Lower lobe of right lung (tissue), 2 donors: ENCODE measurements around the gene AUTS2. TPM values are rescaled to one million over a fixed set of nuclear protein-coding genes. Genes with fewer than 3 reads are reported as not detected.

ENCODE experiments used
- ATAC-seq, 2 donors: fragments of 200-7000 bp; cut with Tn5 transposase; one replicate each; pipeline ENCODE4 v1.9.1; 2020 to 2022; ENCODE audit warnings: mild to moderate bottlenecking in 2 of 2, moderate library complexity in 2 of 2
- DNase-seq: peaks from one replicate; pipeline ENCODE4 v3.0.0-alpha.2; 2020
- H3K27ac ChIP-seq: fragments of 200-600 bp; one replicate; pipeline ENCODE4 v1.8.0; 2022
- H3K27me3 ChIP-seq: fragments of 200-600 bp; one replicate; pipeline ENCODE4 v1.8.0; 2022; ENCODE audit warnings: low read depth
- H3K36me3 ChIP-seq: fragments of 200-600 bp; one replicate; pipeline ENCODE4 v1.8.0; 2022; ENCODE audit warnings: mild to moderate bottlenecking
- H3K4me1 ChIP-seq: fragments of 200-600 bp; one replicate; pipeline ENCODE4 v1.8.0; 2022
- H3K4me3 ChIP-seq: fragments of 200-600 bp; one replicate; pipeline ENCODE4 v1.8.0; 2022; ENCODE audit warnings: mild to moderate bottlenecking
- H3K9me3 ChIP-seq: fragments of 200-600 bp; one replicate; pipeline ENCODE4 v1.8.0; 2022
- intact Hi-C: fragments of 100-400 bp; cut with DNase I; formaldehyde crosslinking; loops from one replicate; pipeline ENCODE4 v1.11.0; 2022
- total RNA-seq: library from RNA; stranded (reverse); fragmentation: NEBNext Ultra II Directional; extraction: Animal tissue kit (Norgen Biotek cat#: 25700); gene quantifications from one replicate; pipeline ENCODE4 v1.2.1, GENCODE V29; 2021
- TF ChIP-seq, protein P1 (sequence below): fragments of 200-600 bp; IDR thresholded peaks from one replicate; pipeline ENCODE4 v1.8.0; 2022; ENCODE audit warnings: antibody characterized with exemption, mild to moderate bottlenecking
- donor health status: DM: no; HTN: yes; CAD: no; lungs with severe emphysema.

The AUTS2 gene
- total RNA-seq, 1 donor from 2014 or later: 45.7 TPM

GRCh38 chr7:70325509-70326101, 727.3 kb downstream of the AUTS2 start:
- Histone ChIP-seq H3K9me3 (no peaks in the 10 kb centered on the region), H3K4me3 (no peak overlapping the region), H3K4me1 (no peaks in the 10 kb centered on the region), H3K27me3 (no peaks in the 10 kb centered on the region), H3K36me3 (no peaks in the 10 kb centered on the region), H3K27ac (no peak overlapping the region)
- TF ChIP-seq, protein P1, sequence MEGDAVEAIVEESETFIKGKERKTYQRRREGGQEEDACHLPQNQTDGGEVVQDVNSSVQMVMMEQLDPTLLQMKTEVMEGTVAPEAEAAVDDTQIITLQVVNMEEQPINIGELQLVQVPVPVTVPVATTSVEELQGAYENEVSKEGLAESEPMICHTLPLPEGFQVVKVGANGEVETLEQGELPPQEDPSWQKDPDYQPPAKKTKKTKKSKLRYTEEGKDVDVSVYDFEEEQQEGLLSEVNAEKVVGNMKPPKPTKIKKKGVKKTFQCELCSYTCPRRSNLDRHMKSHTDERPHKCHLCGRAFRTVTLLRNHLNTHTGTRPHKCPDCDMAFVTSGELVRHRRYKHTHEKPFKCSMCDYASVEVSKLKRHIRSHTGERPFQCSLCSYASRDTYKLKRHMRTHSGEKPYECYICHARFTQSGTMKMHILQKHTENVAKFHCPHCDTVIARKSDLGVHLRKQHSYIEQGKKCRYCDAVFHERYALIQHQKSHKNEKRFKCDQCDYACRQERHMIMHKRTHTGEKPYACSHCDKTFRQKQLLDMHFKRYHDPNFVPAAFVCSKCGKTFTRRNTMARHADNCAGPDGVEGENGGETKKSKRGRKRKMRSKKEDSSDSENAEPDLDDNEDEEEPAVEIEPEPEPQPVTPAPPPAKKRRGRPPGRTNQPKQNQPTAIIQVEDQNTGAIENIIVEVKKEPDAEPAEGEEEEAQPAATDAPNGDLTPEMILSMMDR: no peak
- ATAC-seq (no peak), DNase-seq (no peak)
- intact Hi-C loops: no loop called here

DNA sequence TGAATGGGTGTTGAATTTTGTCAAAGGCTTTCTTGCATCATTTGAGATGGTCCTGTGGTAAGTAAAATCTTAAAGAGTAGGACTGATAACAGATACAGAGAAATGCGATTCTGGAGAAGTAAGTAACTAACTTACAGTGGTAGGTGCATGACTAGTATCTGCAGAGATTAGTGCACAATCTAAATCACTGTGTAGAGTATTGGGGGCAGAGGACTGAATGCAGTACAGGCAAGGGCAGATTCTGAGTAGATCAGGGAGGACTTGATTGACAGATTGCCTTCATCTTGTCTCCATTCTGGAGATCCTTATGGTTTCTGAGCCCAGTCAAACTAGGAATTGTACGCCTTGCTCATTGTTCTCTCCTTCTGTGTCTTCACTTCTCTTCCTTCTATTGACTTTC, 736.0 kb downstream of the AUTS2 start:
- TF ChIP-seq, protein P1: no peak
- Histone ChIP-seq H3K9me3 (no peaks in the 10 kb centered on the region), H3K27me3 (no peaks in the 10 kb centered on the region), H3K27ac (no peak overlapping the region), H3K4me1 (no peaks in the 10 kb centered on the region), H3K36me3 (no peaks in the 10 kb centered on the region), H3K4me3 (no peak overlapping the region)
- no peak for DNase-seq
- no peak for ATAC-seq
- intact Hi-C loops: no loop called here

DNA sequence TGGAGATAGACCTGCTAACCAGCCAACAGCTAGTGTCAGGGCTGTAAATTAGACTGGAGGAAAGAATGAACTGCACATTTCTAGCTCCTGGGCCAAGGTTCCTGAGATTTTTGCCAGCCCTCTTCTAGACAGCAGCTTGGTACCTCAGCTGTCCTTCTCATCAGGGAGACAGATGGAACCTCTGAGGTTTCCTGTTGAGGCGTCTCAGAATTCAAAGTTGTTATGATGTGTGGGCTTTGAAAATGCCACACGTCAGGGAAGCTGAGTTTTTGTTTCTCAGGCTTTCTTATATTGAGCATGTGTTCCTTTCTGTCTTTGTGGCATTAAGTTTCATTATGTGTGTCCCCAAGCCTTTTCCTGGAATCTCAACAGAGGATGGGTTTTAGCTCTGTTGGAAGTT, 736.6 kb downstream of the AUTS2 start:
- no peak overlapping the region for H3K27ac ChIP-seq
- no peaks in the 10 kb centered on the region for H3K4me1 ChIP-seq
- no peak overlapping the region for H3K4me3 ChIP-seq
- H3K27me3 ChIP-seq: no peaks in the 10 kb centered on the region
- H3K9me3 ChIP-seq: no peaks in the 10 kb centered on the region
- no peak for DNase-seq
- TF ChIP-seq, protein P1: no peak
- H3K36me3 ChIP-seq: no peaks in the 10 kb centered on the region
- no peak for ATAC-seq
- intact Hi-C loops: no loop called here

DNA sequence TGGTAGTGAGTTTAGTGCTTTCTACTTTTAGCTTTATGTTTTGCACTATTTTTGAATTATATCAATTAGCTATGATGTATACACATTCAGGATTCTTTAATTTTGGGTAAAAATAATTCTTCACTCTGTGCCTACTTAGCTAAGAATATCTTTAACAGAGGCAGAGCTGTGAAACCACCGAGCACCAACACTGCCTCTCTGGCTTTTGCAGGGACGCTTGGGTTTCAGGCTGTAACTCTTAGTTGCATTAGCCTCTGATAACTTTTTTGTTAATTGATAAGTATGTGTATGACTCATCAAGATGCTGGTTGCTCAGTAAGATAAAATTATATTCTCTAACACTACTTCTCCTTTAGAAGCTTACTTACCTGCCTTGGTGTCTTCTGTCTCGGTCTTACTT, 738.3 kb downstream of the AUTS2 start:
- H3K27ac ChIP-seq: no peak overlapping the region
- no peak overlapping the region for H3K4me3 ChIP-seq
- TF ChIP-seq, protein P1: no peak
- no peaks in the 10 kb centered on the region for H3K36me3 ChIP-seq
- H3K27me3 ChIP-seq: no peaks in the 10 kb centered on the region
- no peaks in the 10 kb centered on the region for H3K4me1 ChIP-seq
- intact Hi-C loops: no loop called here
- no peak for DNase-seq
- no peaks in the 10 kb centered on the region for H3K9me3 ChIP-seq
- no peak for ATAC-seq

DNA sequence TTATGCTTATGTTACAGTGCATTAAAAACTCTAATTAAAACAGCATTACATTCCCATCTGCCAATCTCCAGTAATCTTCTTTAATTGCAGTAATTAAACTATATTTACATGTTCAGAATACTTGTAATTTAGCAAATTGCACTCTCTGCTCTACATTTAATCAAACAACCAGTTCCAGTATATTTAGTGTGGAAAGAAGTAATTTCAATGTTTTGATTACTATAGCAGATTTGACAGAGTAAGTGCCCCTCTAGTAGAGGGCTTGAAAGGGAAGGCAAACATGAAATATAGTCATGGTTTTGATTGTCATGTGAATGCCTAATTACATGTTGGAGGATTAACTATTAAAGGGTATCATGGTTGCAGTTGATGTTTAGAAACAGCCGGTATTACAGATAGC, 739.7 kb downstream of the AUTS2 start:
- Histone ChIP-seq H3K4me3 (no peak overlapping the region), H3K27ac (no peak overlapping the region), H3K9me3 (no peaks in the 10 kb centered on the region), H3K4me1 (no peaks in the 10 kb centered on the region), H3K27me3 (no peaks in the 10 kb centered on the region), H3K36me3 (no peaks in the 10 kb centered on the region)
- ATAC-seq (no peak), DNase-seq (no peak)
- TF ChIP-seq, protein P1: no peak
- intact Hi-C loops: no loop called here
